ENCODE measurements around the gene KCTD17.

Gene KCTD17

GRCh38 chr22:37043209-37043827 is 8.2 kb upstream of the KCTD17 start:
- DNase-seq (ENCODE audit: low read depth in 2 of 2) = no peak

GRCh38 chr22:37043828-37044538 is 7.6 kb upstream of the KCTD17 start:
- no peak for DNase-seq (ENCODE audit: low read depth in 2 of 2)

GRCh38 chr22:37044634-37045625 is 6.6 kb upstream of the KCTD17 start:
- no peak for DNase-seq (ENCODE audit: low read depth in 2 of 2)

GRCh38 chr22:37045958-37046357 is 5.6 kb upstream of the KCTD17 start:
- no peak for DNase-seq (ENCODE audit: low read depth in 2 of 2)

GRCh38 chr22:37046589-37046988 is 5.0 kb upstream of the KCTD17 start:
- DNase-seq (ENCODE audit: low read depth in 2 of 2) = no peak

- no peak for DNase-seq (ENCODE audit: low read depth in 2 of 2)
Measured at GRCh38 chr22:37047006-37047405, 4.5 kb upstream of the KCTD17 start.

- DNase-seq (ENCODE audit: low read depth in 2 of 2) = no peak
Measured at GRCh38 chr22:37048133-37048532, 3.4 kb upstream of the KCTD17 start.

GRCh38 chr22:37049224-37049623 is 2.3 kb upstream of the KCTD17 start:
- DNase-seq (ENCODE audit: low read depth in 2 of 2) = no peak

GRCh38 chr22:37050913-37051312 is 629 bp upstream of the KCTD17 start:
- DNase-seq (ENCODE audit: low read depth in 2 of 2) = no peak

GRCh38 chr22:37052386-37053309 is 1.1 kb downstream of the KCTD17 start:
- DNase-seq (ENCODE audit: low read depth in 2 of 2) = no peak

GRCh38 chr22:37053310-37054055 is 1.9 kb downstream of the KCTD17 start:
- no peak for DNase-seq (ENCODE audit: low read depth in 2 of 2)

- DNase-seq (ENCODE audit: low read depth in 2 of 2) = no peak
Measured at GRCh38 chr22:37054056-37054395, 2.5 kb downstream of the KCTD17 start.

GRCh38 chr22:37054600-37055365 is 3.2 kb downstream of the KCTD17 start:
- DNase-seq (ENCODE audit: low read depth in 2 of 2) = no peak

- DNase-seq (ENCODE audit: low read depth in 2 of 2) = no peak
Measured at GRCh38 chr22:37056246-37056645, 4.7 kb downstream of the KCTD17 start.

- DNase-seq (ENCODE audit: low read depth in 2 of 2) = no peak
Measured at GRCh38 chr22:37057226-37057625, 5.7 kb downstream of the KCTD17 start.

- no peak for DNase-seq (ENCODE audit: low read depth in 2 of 2)
Measured at GRCh38 chr22:37057796-37058510, 6.4 kb downstream of the KCTD17 start.

- no peak for DNase-seq (ENCODE audit: low read depth in 2 of 2)
Measured at GRCh38 chr22:37058917-37059701, 7.6 kb downstream of the KCTD17 start.

GRCh38 chr22:37059876-37060449 is 8.4 kb downstream of the KCTD17 start:
- no peak for DNase-seq (ENCODE audit: low read depth in 2 of 2)

All from stimulated activated CD8-positive, alpha-beta memory T cell treated with anti-CD3 and anti-CD28 coated beads, Interleukin-15, amount 100 ng/mL, for 4 hours (primary cell).